HCT116 (cell line): ENCODE measurements around the gene NEK9. TPM values are rescaled to one million over a fixed set of nuclear protein-coding genes. Genes with fewer than 3 reads are reported as not detected.

ENCODE experiments used
- ATAC-seq: fragments of 200-7000 bp; cut with Tn5 transposase; 2 replicates; pipeline ENCODE4 v1.9.1; 2020; ENCODE audit warnings: mild to moderate bottlenecking, moderate library complexity
- BruUV-seq: library from RNA; stranded (reverse); fragments of 400-500 nt; replicated peaks from 2 replicates; lab custom pipeline; 2021; lab: Mats Ljungman, UMichigan
- CTCF ChIA-PET: fragments of 300-600 bp; sonication (Branson Sonifier 250); formaldehyde crosslinking; loops from one replicate; lab custom pipeline; 2021; ENCODE audit warnings: antibody characterized with exemption; lab: Charles Lee
- POLR2A ChIA-PET: fragments of 300-600, 350-600 bp; sonication (Branson Sonifier 250); formaldehyde crosslinking; loops from one replicate; lab custom pipeline; 2021; ENCODE audit warnings: antibody characterized with exemption; lab: Charles Lee
- RAD21 ChIA-PET, 2 experiments: fragments of 300-600 bp; sonication (Branson Sonifier 250); formaldehyde crosslinking; loops; one replicate each; lab custom pipeline; 2023; ENCODE audit warnings: low total read pairs in 2 of 2; ENCODE audit not compliant: uncharacterized antibody in 2 of 2, unreplicated experiment in 2 of 2, low non-redundant PET in 1 of 2; lab: Charles Lee
- DNase-seq: peaks from one replicate; pipeline ENCODE4 v3.0.0-alpha.2; 2010; ENCODE audit warnings: low read depth, low spot score
- H2AFZ ChIP-seq: fragments of 200-600 bp; shearing (Covaris generic), sonication (generic); 2 replicates; pipeline ENCODE4 v1.6.1; 2017; ENCODE audit warnings: low read depth, mixed run types, mixed read lengths, antibody characterized with exemption, low read length; ENCODE audit not compliant: poor library complexity, severe bottlenecking
- H3K27ac ChIP-seq: 2 replicates; pipeline ENCODE4 v1.5.1; 2012; ENCODE audit warnings: low read depth, low read length
- H3K27me3 ChIP-seq: fragments of 200-600 bp; sonication (generic); 2 replicates; pipeline ENCODE4 v1.6.1; 2016; ENCODE audit warnings: mixed run types, low read length, mixed read lengths; ENCODE audit not compliant: insufficient read depth
- H3K36me3 ChIP-seq, 2 experiments: fragments of 200-500 bp in 1 of 2; fragments of 200-600 bp in 1 of 2; sonication (Bioruptor generic) in 1 of 2; sonication (generic) in 1 of 2; 2 replicates each; pipeline versions ENCODE4 v1.5.1 to v1.6.1; 2014 to 2016; ENCODE audit warnings: low read length in 2 of 2, inconsistent platforms in 1 of 2, mixed read lengths in 1 of 2, mixed run types in 1 of 2; ENCODE audit not compliant: insufficient read depth in 2 of 2, control insufficient read depth in 1 of 2
- H3K4me1 ChIP-seq, 2 experiments: fragments of 200-600 bp in 1 of 2; sonication (generic) in 1 of 2; 2 replicates each; pipeline versions ENCODE4 v1.5.1 to v1.6.1; 2012 to 2017; ENCODE audit warnings: low read length in 2 of 2, inconsistent platforms in 1 of 2, mild to moderate bottlenecking in 1 of 2, mixed read lengths in 1 of 2, mixed run types in 1 of 2, moderate library complexity in 1 of 2; ENCODE audit not compliant: insufficient read depth in 2 of 2, control insufficient read depth in 1 of 2
- H3K4me2 ChIP-seq: fragments of 200-600 bp; sonication (generic); 2 replicates; pipeline ENCODE4 v1.6.1; 2017; ENCODE audit warnings: mixed run types, low read length, mixed read lengths
- H3K4me3 ChIP-seq, 2 experiments: fragments of 200-600 bp in 1 of 2; sonication (generic) in 1 of 2; replicated peaks in 1 of 2; 2 replicates each; pipeline ENCODE4 v1.5.1; 2011 to 2016; ENCODE audit warnings: low read length in 2 of 2, control low read depth in 1 of 2, low read depth in 1 of 2, mild to moderate bottlenecking in 1 of 2, mixed read lengths in 1 of 2, mixed run types in 1 of 2
- H3K79me2 ChIP-seq: fragments of 200-600 bp; sonication (generic); 2 replicates; pipeline ENCODE4 v1.6.1; 2017; ENCODE audit warnings: mild to moderate bottlenecking, mixed run types, low read length, moderate library complexity, mixed read lengths; ENCODE audit not compliant: insufficient read depth
- H3K9ac ChIP-seq: fragments of 200-600 bp; sonication (generic); 2 replicates; pipeline ENCODE4 v1.6.1; 2016; ENCODE audit warnings: low read length, mixed read lengths
- H3K9me2 ChIP-seq: fragments of 200-600 bp; sonication (generic), shearing (Covaris generic); 2 replicates; pipeline ENCODE4 v1.6.1; 2017; ENCODE audit warnings: mixed run types, mild to moderate bottlenecking, moderate library complexity; ENCODE audit not compliant: insufficient read depth
- H3K9me3 ChIP-seq, 2 experiments: fragments of 200-500 bp in 1 of 2; fragments of 200-600 bp in 1 of 2; sonication (Bioruptor generic) in 1 of 2; sonication (generic) in 1 of 2; 2 replicates each; pipeline ENCODE4 v1.6.1; 2014 to 2017; ENCODE audit warnings: low read length in 2 of 2, mixed read lengths in 2 of 2, inconsistent platforms in 1 of 2, low read depth in 1 of 2, mild to moderate bottlenecking in 1 of 2, mixed run types in 1 of 2, moderate library complexity in 1 of 2; ENCODE audit not compliant: control insufficient read depth in 1 of 2, insufficient read depth in 1 of 2
- H4K20me1 ChIP-seq: fragments of 200-600 bp; sonication (generic), shearing (Covaris generic); 2 replicates; pipeline ENCODE4 v1.6.1; 2017; ENCODE audit warnings: mixed run types, mild to moderate bottlenecking, moderate library complexity; ENCODE audit not compliant: insufficient read depth
- EGR1 ChIP-seq: IDR thresholded peaks from 2 replicates; pipeline ENCODE4 v1.6.1; 2012; ENCODE audit warnings: low read depth
- ELF1 ChIP-seq: IDR thresholded peaks from 2 replicates; pipeline ENCODE4 v1.6.1; 2012; ENCODE audit warnings: low read depth, borderline replicate concordance
- EZH2 ChIP-seq: fragments of 200-600 bp; sonication (generic); IDR thresholded peaks from 2 replicates; pipeline ENCODE4 v1.6.1; 2017; ENCODE audit warnings: antibody characterized with exemption, mixed run types
- EZH2phosphoT487 ChIP-seq: fragments of 200-600 bp; IDR thresholded peaks from 2 replicates; pipeline ENCODE4 v1.6.1; 2018; ENCODE audit warnings: antibody characterized with exemption, borderline replicate concordance
- FOSL1 ChIP-seq: IDR thresholded peaks from 2 replicates; pipeline ENCODE4 v1.6.1; 2012; ENCODE audit warnings: low read depth
- JUND ChIP-seq: IDR thresholded peaks from 2 replicates; pipeline ENCODE4 v1.6.1; 2012
- POLR2A ChIP-seq: IDR thresholded peaks from 2 replicates; pipeline ENCODE4 v1.7.0; 2011; ENCODE audit warnings: borderline replicate concordance; ENCODE audit not compliant: insufficient read depth, insufficient read length; ENCODE audit errors: extremely low read depth
- POLR2AphosphoS5 ChIP-seq: IDR thresholded peaks from 2 replicates; pipeline ENCODE4 v1.6.1; 2011; ENCODE audit warnings: mild to moderate bottlenecking, low read depth, low read length, moderate library complexity
- RAD21 ChIP-seq: IDR thresholded peaks from 2 replicates; pipeline ENCODE4 v1.6.1; 2012; ENCODE audit warnings: low read depth, mild to moderate bottlenecking
- REST ChIP-seq: IDR thresholded peaks from 2 replicates; pipeline ENCODE4 v1.6.1; 2012; ENCODE audit warnings: low read depth
- SIN3A ChIP-seq: IDR thresholded peaks from 2 replicates; pipeline ENCODE4 v1.6.1; 2012; ENCODE audit warnings: low read depth
- SP1 ChIP-seq: IDR thresholded peaks from 2 replicates; pipeline ENCODE4 v1.6.1; 2012; ENCODE audit warnings: low read depth
- SRF ChIP-seq: IDR thresholded peaks from 2 replicates; pipeline ENCODE4 v1.6.1; 2012; ENCODE audit warnings: low read depth
- TCF7L2 ChIP-seq: IDR thresholded peaks from 2 replicates; pipeline ENCODE4 v1.7.0; 2011; ENCODE audit warnings: borderline replicate concordance, inconsistent platforms; ENCODE audit not compliant: insufficient read depth, insufficient read length; ENCODE audit errors: extremely low read depth
- YY1 ChIP-seq: IDR thresholded peaks from 2 replicates; pipeline ENCODE4 v1.6.1; 2011; ENCODE audit warnings: low read length, low read depth, moderate library complexity, mild to moderate bottlenecking; ENCODE audit not compliant: insufficient replicate concordance; ENCODE audit errors: extremely low read depth
- ZFX ChIP-seq: fragments of 450-650 bp; IDR thresholded peaks from 2 replicates; pipeline ENCODE4 v1.6.1; 2017
- intact Hi-C: fragments of 100-400 bp; cut with micrococcal nuclease; formaldehyde crosslinking; loops from 2 replicates; pipeline ENCODE4 v1.10.0; 2022
- total RNA-seq: library from RNA; stranded (reverse); gene quantifications from one replicate; pipeline ENCODE4 v1.2.1, GENCODE V29; 2021; ENCODE audit not compliant: unreplicated experiment
- TF ChIP-seq, protein P1 (sequence below), 3 experiments: fragments of 200-600 bp in 1 of 3; sonication (generic) in 1 of 3; IDR thresholded peaks in 2 of 3; conservative IDR thresholded peaks in 1 of 3; 2 replicates each; pipeline ENCODE4 v1.5.1; 2012 to 2017; ENCODE audit warnings: low read depth in 2 of 3, low read length in 2 of 3, antibody characterized with exemption in 1 of 3, borderline replicate concordance in 1 of 3, control low read depth in 1 of 3, mild to moderate bottlenecking in 1 of 3, mixed read lengths in 1 of 3, mixed run types in 1 of 3, moderate library complexity in 1 of 3; ENCODE audit not compliant: insufficient read depth in 1 of 3

The NEK9 gene
- total RNA-seq, 1 experiment from 2014 or later: 64.4 TPM

DNA sequence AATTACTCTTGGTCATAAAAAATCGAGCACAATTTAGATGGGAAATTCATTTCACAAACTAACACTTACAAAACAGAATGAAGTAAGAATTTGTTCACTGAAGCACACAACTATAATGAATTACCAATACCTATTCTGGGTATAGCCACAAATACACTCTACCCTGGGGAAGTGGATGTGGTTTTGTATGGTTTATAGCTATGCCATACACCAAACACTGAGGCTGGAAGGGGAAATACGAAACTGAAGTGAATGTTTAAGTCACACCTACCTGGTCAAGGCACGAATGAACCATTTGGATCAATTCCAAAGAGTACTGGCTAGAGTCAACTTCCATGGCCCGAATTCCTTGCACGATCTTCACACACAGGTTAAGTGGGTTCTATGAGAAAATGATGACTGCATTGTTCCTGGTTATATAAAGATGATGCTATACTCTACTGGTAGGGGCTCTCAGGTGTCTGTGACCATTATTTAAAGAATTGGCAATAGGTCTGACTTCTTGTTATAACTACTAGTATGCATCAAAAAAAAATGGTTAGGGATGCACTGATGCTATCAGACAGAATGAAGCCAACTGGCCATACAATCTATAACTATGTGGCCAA is 12.8 kb downstream of the NEK9 start:
- H3K4me1 ChIP-seq: no peaks in the 10 kb centered on the region
- H4K20me1 ChIP-seq: no peaks in the 10 kb centered on the region
- POLR2A ChIA-PET: no interaction called here
- no peaks in the 10 kb centered on the region for H3K27me3 ChIP-seq
- TF ChIP-seq, protein P1, sequence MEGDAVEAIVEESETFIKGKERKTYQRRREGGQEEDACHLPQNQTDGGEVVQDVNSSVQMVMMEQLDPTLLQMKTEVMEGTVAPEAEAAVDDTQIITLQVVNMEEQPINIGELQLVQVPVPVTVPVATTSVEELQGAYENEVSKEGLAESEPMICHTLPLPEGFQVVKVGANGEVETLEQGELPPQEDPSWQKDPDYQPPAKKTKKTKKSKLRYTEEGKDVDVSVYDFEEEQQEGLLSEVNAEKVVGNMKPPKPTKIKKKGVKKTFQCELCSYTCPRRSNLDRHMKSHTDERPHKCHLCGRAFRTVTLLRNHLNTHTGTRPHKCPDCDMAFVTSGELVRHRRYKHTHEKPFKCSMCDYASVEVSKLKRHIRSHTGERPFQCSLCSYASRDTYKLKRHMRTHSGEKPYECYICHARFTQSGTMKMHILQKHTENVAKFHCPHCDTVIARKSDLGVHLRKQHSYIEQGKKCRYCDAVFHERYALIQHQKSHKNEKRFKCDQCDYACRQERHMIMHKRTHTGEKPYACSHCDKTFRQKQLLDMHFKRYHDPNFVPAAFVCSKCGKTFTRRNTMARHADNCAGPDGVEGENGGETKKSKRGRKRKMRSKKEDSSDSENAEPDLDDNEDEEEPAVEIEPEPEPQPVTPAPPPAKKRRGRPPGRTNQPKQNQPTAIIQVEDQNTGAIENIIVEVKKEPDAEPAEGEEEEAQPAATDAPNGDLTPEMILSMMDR (IDR thresholded peaks at IDR 0.05 in 2 of 3, conservative IDR thresholded peaks at IDR 0.05 in 1 of 3; ENCODE audit: borderline replicate concordance in 1 of 3, insufficient read depth in 1 of 3, low read depth in 2 of 3, low read length in 2 of 3): no peak
- TF ChIP-seq POLR2A (no peak), EGR1 (no peak), RAD21 (no peak), ELF1 (no peak), SRF (no peak), SIN3A (no peak), TCF7L2 (no peak), JUND (no peak), FOSL1 (no peak), POLR2AphosphoS5 (no peak), SP1 (no peak), EZH2 (no peak), ZFX (no peak), REST (no peak), EZH2phosphoT487 (no peak), YY1 (no peak)
- TF ChIP-seq, all 23 proteins: peak for 0
- DNase-seq: no peak
- RAD21 ChIA-PET: no interaction called here
- H3K9me3 ChIP-seq: no peaks in the 10 kb centered on the region
- no peak for ATAC-seq
- no peak overlapping the region for H3K9ac ChIP-seq
- H2AFZ ChIP-seq: no peak overlapping the region
- no peak overlapping the region for H3K4me3 ChIP-seq
- H3K79me2 ChIP-seq: no peaks in the 10 kb centered on the region
- H3K36me3 ChIP-seq: peaks cover 48 to 51% of the 10 kb centered on the region in 2 experiments
- H3K9me2 ChIP-seq: no peaks in the 10 kb centered on the region
- intact Hi-C loops: no loop called here
- CTCF ChIA-PET: no interaction called here
- H3K4me2 ChIP-seq: no peak overlapping the region
- no TSS peak for BruUV-seq
- no peak overlapping the region for H3K27ac ChIP-seq
